ENCODE data around the gene ADAMTS20.

The ADAMTS20 gene

GRCh38 chr12:43336962-43337555, 214.9 kb downstream of the ADAMTS20 start:
- Histone ChIP-seq H3K4me3 (no peak overlapping the region), H3K27ac (no peak overlapping the region)
- no peak for TF ChIP-seq CTCF (IDR thresholded peaks at IDR 0.05)
- DNase-seq (ENCODE audit: low spot score): no peak

GRCh38 chr12:43333644-43334043, 218.4 kb downstream of the ADAMTS20 start:
- no peak for TF ChIP-seq CTCF (IDR thresholded peaks at IDR 0.05)
- DNase-seq (ENCODE audit: low spot score): no peak
- Histone ChIP-seq H3K4me3 (no peak overlapping the region), H3K27ac (no peak overlapping the region)

- Histone ChIP-seq H3K27ac (no peak overlapping the region), H3K4me3 (no peak overlapping the region)
- TF ChIP-seq CTCF (IDR thresholded peaks at IDR 0.05): no peak
- DNase-seq (ENCODE audit: low spot score): no peak
Measured at GRCh38 chr12:43332977-43333640, 218.9 kb downstream of the ADAMTS20 start.

- H3K27ac ChIP-seq: no peak overlapping the region
- TF ChIP-seq CTCF (IDR thresholded peaks at IDR 0.05): no peak
- DNase-seq (ENCODE audit: low spot score): no peak
- H3K4me3 ChIP-seq: no peak overlapping the region
Measured at GRCh38 chr12:43331935-43332334, 220.1 kb downstream of the ADAMTS20 start.

- DNase-seq (ENCODE audit: low spot score): no peak
- Histone ChIP-seq H3K4me3 (no peak overlapping the region), H3K27ac (no peak overlapping the region)
- TF ChIP-seq CTCF (IDR thresholded peaks at IDR 0.05): no peak
Measured at GRCh38 chr12:43329375-43329774, 222.6 kb downstream of the ADAMTS20 start.

GRCh38 chr12:43325786-43326185, 226.2 kb downstream of the ADAMTS20 start:
- Histone ChIP-seq H3K27ac (no peak overlapping the region), H3K4me3 (no peak overlapping the region)
- TF ChIP-seq CTCF (IDR thresholded peaks at IDR 0.05): no peak
- no peak for DNase-seq (ENCODE audit: low spot score)

- Histone ChIP-seq H3K27ac (no peak overlapping the region), H3K4me3 (no peak overlapping the region)
- no peak for DNase-seq (ENCODE audit: low spot score)
- TF ChIP-seq CTCF (IDR thresholded peaks at IDR 0.05): no peak
Measured at GRCh38 chr12:43320281-43320680, 231.7 kb downstream of the ADAMTS20 start.
